GM15510 (cell line): ENCODE data around the gene RACGAP1.

ENCODE experiments used
- POLR2A ChIP-seq: IDR thresholded peaks from 3 replicates; pipeline ENCODE4 v1.6.1; 2011; ENCODE audit warnings: borderline replicate concordance; ENCODE audit not compliant: insufficient read length; ENCODE audit errors: extremely low read depth

RACGAP1 gene

DNA sequence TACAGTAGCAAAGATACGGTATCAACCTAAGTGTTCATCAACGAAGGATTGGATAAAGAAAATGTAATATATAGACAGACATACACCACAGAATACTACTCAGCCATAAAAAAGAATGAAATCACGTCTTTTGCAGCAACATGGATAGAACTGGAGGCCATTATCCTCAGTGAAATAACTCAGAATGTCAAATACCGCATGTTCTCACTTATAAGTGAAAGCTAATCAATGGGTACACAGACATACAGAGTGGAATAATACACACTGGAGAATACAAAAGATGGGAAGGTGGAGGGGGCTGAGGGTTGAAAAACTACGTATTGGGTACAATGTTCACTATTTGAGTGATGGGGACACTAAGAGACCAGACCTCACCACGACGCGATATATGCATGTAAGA lies 1.1 kb downstream of the RACGAP1 start:
- no peak for TF ChIP-seq POLR2A

GRCh38 chr12:50022903-50023302 lies 2.4 kb downstream of the RACGAP1 start:
- TF ChIP-seq POLR2A: no peak

DNA sequence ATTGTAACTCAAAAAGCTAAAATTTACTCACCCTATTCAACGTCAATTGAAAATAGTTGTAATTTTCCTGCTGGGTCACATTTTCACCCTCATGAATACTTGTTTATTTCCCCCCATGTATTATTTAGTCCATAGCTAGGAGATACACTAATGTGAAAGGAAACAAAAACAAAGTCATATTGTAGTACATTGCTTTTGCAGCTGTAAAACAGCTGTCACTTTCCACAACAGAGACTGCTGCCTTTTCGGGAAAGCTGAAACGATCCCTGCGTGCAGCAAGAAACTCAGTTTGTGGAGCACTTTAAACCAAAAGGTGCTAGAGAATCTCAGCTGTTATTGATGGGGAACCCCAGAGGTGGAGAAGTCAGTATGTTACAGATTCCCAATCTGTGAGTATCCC lies 4.3 kb downstream of the RACGAP1 start:
- TF ChIP-seq POLR2A: no peak

DNA sequence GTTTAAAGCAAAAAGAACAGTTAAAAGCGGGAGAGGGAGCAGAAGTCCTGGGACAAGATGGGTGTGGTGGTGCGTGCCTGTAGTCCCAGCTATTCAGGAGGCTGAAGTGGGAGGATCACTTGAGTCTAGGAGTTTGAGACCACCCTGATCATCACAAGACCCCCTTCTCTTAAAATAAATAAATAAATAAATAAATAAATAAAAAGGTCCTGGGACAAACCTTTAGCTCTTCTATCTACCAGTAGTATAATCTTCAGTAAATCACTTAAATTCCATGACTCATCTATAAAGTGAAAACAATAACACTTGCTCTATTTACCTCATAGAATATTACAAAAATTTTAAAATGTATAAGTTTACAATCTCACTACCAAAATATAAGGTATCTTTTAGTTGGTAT lies 5.8 kb downstream of the RACGAP1 start:
- no peak for TF ChIP-seq POLR2A

GRCh38 chr12:50018968-50019367 lies 6.3 kb downstream of the RACGAP1 start:
- no peak for TF ChIP-seq POLR2A

DNA sequence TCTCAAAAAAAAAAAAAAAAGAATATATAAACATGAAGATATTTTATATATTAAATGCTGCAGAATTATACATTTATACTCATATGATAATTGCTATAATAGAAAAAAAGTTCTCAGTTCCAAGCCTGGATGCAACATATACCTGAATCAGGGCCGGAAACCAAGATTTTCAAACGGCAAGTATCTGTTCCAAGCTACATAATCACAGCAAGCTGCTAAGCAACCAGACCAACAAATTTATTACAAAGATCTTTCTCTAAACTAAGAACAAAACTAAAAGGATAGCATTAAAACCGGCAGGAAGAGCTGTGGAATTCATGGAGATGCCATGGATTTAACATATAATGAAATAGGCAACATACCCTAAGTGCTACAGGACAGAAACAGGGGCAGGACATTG lies 7.1 kb downstream of the RACGAP1 start:
- TF ChIP-seq POLR2A: no peak

DNA sequence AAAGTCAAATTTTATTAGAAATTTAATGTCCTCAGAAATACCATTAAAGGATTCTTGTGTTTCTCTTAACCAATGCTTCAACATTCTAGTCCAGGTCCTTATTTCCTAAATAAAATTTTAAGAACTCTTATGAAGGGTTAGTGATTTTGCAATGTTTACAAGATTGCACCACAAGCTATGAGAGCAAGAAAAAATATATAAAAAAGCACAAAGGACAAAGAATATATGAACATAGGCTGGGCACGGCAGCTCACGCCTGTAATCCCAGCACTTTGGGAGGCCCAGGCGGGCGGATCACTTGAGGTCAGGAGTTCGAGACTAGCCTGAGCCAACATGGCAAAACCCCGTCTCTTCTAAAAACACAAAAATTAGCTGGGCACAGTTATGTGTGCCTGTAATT lies 7.7 kb downstream of the RACGAP1 start:
- no peak for TF ChIP-seq POLR2A

- no peak for TF ChIP-seq POLR2A
Measured at GRCh38 chr12:50016501-50017475, 8.5 kb downstream of the RACGAP1 start.

DNA sequence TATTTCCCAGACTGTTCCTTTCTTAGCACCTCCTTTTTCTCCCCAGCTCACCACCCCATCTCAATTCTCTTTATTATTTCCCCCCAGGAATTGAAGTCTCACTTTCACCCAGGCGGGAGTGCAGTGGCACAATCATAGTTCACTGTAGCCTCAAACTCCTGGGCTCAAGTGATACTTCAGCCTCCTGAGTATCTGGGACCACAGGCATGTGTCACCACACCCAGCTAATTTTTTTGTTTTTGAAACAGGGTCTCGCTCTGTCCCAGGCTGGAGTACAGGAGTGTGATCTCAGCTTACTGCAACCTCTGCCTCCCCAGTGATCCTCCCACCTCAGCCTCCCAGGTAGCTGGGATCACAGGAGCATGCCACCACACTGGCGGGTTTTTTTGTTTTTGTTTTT lies 11.0 kb downstream of the RACGAP1 start:
- TF ChIP-seq POLR2A: no peak

DNA sequence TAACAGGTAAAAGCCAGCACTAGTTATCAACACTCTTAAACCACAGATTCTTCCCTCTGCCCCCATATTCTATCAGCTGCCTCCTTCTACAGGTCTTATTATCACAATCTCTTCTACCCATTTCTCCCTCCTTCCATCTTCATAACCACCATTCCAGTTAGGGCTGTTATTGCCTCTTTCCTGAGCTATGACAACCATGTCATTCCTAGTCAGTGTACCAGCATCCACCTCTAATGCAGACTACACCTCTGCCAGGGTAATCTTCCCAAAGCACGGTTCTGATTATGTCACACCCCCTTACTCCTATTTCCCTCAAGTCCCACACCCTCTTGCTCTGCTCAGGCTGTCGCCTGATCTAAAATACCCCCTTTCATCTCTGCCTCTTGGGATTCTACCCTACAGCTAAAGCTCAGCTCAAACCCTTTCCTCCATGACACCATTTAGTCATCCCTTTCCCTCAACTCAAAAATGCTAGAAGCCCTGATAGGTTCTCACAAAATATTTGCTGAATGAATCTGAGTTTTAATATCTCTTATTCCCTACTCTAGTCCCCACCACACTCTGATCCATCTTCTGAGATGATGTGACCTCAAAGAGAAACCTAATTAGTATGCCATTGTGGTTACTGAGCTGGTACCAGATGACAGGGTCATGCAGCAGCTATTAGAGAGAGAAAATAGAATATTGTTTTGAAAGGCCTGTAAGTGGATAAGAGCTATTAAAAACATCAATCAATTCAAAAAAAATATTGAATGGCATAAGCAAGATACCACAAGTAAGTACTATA lies 11.7 kb downstream of the RACGAP1 start:
- no peak for TF ChIP-seq POLR2A

GRCh38 chr12:50006754-50007442 lies 18.4 kb downstream of the RACGAP1 start:
- no peak for TF ChIP-seq POLR2A

- no peak for TF ChIP-seq POLR2A
Measured at GRCh38 chr12:50006280-50006679, 19.0 kb downstream of the RACGAP1 start.

- TF ChIP-seq POLR2A: no peak
Measured at GRCh38 chr12:50005175-50005574, 20.1 kb downstream of the RACGAP1 start.

DNA sequence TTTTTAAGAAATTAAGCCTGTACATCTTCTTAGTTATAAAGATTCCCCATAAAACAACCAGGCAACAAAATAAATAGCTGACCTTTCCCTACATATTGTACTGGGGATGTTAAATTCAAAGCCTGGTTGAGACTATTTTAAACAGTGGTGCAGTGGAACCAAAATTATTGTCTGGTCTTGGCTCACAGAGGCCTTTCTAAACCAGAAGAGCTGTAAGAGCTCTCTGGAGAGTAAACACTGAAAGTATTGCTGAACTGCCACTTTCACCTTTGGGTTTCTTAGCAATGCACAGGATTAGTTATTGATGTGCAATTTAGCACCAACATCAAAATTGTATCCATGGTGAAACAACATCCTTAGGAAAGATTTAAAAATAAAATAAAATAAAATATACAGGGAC lies 20.6 kb downstream of the RACGAP1 start:
- no peak for TF ChIP-seq POLR2A

- no peak for TF ChIP-seq POLR2A
Measured at GRCh38 chr12:50003595-50003994, 21.7 kb downstream of the RACGAP1 start.
